HL-60 (cell line): ENCODE measurements around the gene COG6.

Experiments
- CTCF ChIP-seq: IDR thresholded peaks from one replicate; pipeline ENCODE4 v1.5.1; 2011; ENCODE audit warnings: low read length, control low read depth, inconsistent platforms; ENCODE audit not compliant: insufficient read depth
- POLR2AphosphoS5 ChIP-seq: IDR thresholded peaks from 2 replicates; pipeline ENCODE4 v1.6.1; 2012; ENCODE audit warnings: low read depth

GRCh38 chr13:39760521-39760920, 105.1 kb downstream of the COG6 start:
- TF ChIP-seq POLR2AphosphoS5 (no peak), CTCF (no peak)
